Measurements from ENCODE around the gene RNF182. TPM values are rescaled to one million over a fixed set of nuclear protein-coding genes. Genes with fewer than 3 reads are reported as not detected.

The RNF182 gene
- total and polyA plus RNA-seq, 10 of the 15 experiments (the other 5 are each of a cell fraction or from before 2014, with no cell fraction given) = not detected

DNA sequence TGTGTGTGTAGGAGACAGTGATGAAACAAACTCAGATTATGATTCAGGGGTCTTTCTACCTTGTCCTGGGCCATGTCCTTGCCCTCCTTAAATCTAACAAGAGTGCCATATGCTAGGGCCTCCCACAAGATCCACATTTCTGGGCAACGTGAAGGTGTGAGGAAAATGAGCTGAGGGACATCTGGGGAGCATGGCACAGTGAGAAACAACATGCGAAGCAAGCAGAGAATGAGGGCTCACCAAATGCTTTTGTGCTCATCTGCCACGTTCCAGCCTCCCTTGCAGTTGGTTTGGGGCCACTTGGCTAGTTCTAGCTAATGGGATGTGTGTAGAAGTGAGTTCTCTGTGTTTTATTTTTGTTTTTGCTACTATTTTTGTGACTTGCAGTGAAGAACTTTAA lies 21.4 kb upstream of the RNF182 start (continued):
- TF ChIP-seq, protein P1, sequence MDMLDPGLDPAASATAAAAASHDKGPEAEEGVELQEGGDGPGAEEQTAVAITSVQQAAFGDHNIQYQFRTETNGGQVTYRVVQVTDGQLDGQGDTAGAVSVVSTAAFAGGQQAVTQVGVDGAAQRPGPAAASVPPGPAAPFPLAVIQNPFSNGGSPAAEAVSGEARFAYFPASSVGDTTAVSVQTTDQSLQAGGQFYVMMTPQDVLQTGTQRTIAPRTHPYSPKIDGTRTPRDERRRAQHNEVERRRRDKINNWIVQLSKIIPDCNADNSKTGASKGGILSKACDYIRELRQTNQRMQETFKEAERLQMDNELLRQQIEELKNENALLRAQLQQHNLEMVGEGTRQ (IDR thresholded peaks at IDR 0.05; ENCODE audit: borderline replicate concordance, low read depth, low read length) = no peak
- TF ChIP-seq, protein P2, sequence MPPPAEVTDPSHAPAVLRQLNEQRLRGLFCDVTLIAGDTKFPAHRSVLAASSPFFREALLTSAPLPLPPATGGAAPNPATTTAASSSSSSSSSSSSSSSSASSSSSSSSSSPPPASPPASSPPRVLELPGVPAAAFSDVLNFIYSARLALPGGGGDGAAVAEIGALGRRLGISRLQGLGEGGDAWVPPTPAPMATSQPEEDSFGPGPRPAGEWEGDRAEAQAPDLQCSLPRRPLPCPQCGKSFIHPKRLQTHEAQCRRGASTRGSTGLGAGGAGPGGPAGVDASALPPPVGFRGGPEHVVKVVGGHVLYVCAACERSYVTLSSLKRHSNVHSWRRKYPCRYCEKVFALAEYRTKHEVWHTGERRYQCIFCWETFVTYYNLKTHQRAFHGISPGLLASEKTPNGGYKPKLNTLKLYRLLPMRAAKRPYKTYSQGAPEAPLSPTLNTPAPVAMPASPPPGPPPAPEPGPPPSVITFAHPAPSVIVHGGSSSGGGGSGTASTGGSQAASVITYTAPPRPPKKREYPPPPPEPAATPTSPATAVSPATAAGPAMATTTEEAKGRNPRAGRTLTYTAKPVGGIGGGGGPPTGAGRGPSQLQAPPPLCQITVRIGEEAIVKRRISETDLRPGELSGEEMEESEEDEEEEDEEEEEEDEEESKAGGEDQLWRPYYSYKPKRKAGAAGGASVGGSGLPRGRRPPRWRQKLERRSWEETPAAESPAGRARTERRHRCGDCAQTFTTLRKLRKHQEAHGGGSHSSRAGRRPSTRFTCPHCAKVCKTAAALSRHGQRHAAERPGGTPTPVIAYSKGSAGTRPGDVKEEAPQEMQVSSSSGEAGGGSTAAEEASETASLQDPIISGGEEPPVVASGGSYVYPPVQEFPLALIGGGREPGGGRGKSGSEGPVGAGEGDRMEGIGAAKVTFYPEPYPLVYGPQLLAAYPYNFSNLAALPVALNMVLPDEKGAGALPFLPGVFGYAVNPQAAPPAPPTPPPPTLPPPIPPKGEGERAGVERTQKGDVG (CRISPR knock-in tag; IDR thresholded peaks at IDR 0.05) = no peak
- TF ChIP-seq ZNF207 (IDR thresholded peaks at IDR 0.05; ENCODE audit: borderline replicate concordance) = no peak
- TF ChIP-seq CBFB (IDR thresholded peaks at IDR 0.05; ENCODE audit: low read depth) = no peak

DNA sequence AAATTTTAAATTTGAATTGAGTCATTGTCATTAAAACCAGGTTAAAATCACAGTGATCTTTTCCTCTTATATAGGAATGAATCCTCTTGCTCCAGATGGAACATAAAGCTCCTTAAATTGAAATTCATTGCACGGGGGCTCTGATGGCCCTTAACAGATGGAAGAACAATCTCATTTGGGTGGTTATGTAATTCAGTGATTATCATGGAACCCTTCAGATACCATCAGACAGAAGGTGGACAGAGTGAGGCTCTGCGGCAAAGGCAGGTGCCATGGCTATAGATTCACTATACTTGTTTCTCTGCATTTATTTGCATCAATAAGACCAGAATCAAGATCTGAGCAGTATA lies 17.8 kb upstream of the RNF182 start:
- no peak for TF ChIP-seq FOS (IDR thresholded peaks at IDR 0.05; ENCODE audit: borderline replicate concordance, extremely low read depth, insufficient read length)
- no peak for TF ChIP-seq CHD4 (IDR thresholded peaks at IDR 0.05)
- no peak for TF ChIP-seq IKZF1 (conservative IDR thresholded peaks at IDR 0.05)
- TF ChIP-seq SMC3 (IDR thresholded peaks at IDR 0.05; ENCODE audit: borderline replicate concordance, low read length) = no peak
- TF ChIP-seq NFYB (IDR thresholded peaks at IDR 0.05; ENCODE audit: insufficient read depth, low read depth, low read length) = no peak
- no peak for TF ChIP-seq CHD2 (IDR thresholded peaks at IDR 0.05; ENCODE audit: borderline replicate concordance, low read depth, low read length)
- CTCF ChIA-PET = interaction anchor here (1.1 to 9.6 kb wide), 5 partner anchors 12 to 236 kb away, joined by 4 to 194 read pairs (median 83); no protein-coding TSS in a partner anchor

More for the DNA sequence above, 17.8 kb upstream of the RNF182 start:
- no peak overlapping the region for H3K4me3 ChIP-seq
- DNase-seq (ENCODE audit: low read depth, low spot score) = no peak
- ChIA-PET SMC1A (ENCODE audit: uncharacterized antibody, unreplicated experiment) (interaction anchor here (1.1 to 4.9 kb wide), 4 partner anchors 53 to 160 kb away, joined by 3 to 87 read pairs (median 6); no protein-coding TSS in a partner anchor), RAD21 (ENCODE audit: unreplicated experiment) (interaction anchor here (0.6 to 1.7 kb wide), 4 partner anchors 160 to 754 kb away, joined by 3 to 6 read pairs (median 4); no protein-coding TSS in a partner anchor), POLR2A (no interaction called here)
- no TSS peak for BruUV-seq (replicated peaks)
- H3K27ac ChIP-seq (ENCODE audit: control insufficient read depth, insufficient read depth) = no peak overlapping the region
- no peak overlapping the region for H3K9ac ChIP-seq (ENCODE audit: control insufficient read depth, insufficient read depth, low read length)
- no peak for FAIRE-seq
- WGBS (ENCODE audit: insufficient coverage, insufficient replicate concordance, low lambda C conversion rate, missing lambda C conversion rate) = 47% methylated on average over 2 of the region's 2 CpGs
- no peaks in the 10 kb centered on the region for H3K79me2 ChIP-seq (ENCODE audit: control insufficient read depth, insufficient read depth, low read length)
- intact Hi-C loops (cut with micrococcal nuclease; ENCODE audit: unreplicated experiment) = no loop called here
- no peak overlapping the region for H2AFZ ChIP-seq (ENCODE audit: control insufficient read depth, low read depth, low read length)
- H3K4me1 ChIP-seq (ENCODE audit: control insufficient read depth, insufficient read depth, low read length) = no peaks in the 10 kb centered on the region
- no peak overlapping the region for H3K4me2 ChIP-seq (ENCODE audit: control insufficient read depth, insufficient read depth)
- no peak for ATAC-seq
- in situ Hi-C loops (cut with MboI) = loop anchor here (5.0 to 25.0 kb wide), 3 partner anchors 160 to 1555 kb away; no protein-coding TSS in a partner anchor
- no peaks in the 10 kb centered on the region for H4K20me1 ChIP-seq (ENCODE audit: control insufficient read depth, insufficient read depth)
- H3K36me3 ChIP-seq (ENCODE audit: control insufficient read depth in 2 of 2, insufficient read depth in 2 of 2, low read length in 1 of 2) = no peaks in the 10 kb centered on the region
- H3K27me3 ChIP-seq (replicated peaks in 1 of 2; ENCODE audit: control insufficient read depth in 2 of 2, insufficient read depth in 2 of 2, low read length in 1 of 2) = no peaks in the 10 kb centered on the region; a peak in 1 of 4 replicates
- no peaks in the 10 kb centered on the region for H3K9me3 ChIP-seq (replicated peaks; ENCODE audit: control insufficient read depth, insufficient read depth, low read length)
